ENCODE results near the gene ADPRH.

GRCh38 chr3:119637679-119638477 is 58.6 kb downstream of the ADPRH start:
- no peak for TF ChIP-seq ZBTB33 (IDR thresholded peaks at IDR 0.05; ENCODE audit: extremely low read depth, insufficient replicate concordance, low read length)
- TF ChIP-seq POLR2A (IDR thresholded peaks at IDR 0.05; ENCODE audit: borderline replicate concordance, extremely low read depth, insufficient read depth, insufficient read length), result no peak
- TF ChIP-seq, protein P1, sequence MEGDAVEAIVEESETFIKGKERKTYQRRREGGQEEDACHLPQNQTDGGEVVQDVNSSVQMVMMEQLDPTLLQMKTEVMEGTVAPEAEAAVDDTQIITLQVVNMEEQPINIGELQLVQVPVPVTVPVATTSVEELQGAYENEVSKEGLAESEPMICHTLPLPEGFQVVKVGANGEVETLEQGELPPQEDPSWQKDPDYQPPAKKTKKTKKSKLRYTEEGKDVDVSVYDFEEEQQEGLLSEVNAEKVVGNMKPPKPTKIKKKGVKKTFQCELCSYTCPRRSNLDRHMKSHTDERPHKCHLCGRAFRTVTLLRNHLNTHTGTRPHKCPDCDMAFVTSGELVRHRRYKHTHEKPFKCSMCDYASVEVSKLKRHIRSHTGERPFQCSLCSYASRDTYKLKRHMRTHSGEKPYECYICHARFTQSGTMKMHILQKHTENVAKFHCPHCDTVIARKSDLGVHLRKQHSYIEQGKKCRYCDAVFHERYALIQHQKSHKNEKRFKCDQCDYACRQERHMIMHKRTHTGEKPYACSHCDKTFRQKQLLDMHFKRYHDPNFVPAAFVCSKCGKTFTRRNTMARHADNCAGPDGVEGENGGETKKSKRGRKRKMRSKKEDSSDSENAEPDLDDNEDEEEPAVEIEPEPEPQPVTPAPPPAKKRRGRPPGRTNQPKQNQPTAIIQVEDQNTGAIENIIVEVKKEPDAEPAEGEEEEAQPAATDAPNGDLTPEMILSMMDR (IDR thresholded peaks at IDR 0.05 in 2 of 3, conservative IDR thresholded peaks at IDR 0.05 in 1 of 3; ENCODE audit: borderline replicate concordance in 1 of 3, insufficient read depth in 1 of 3, low read depth in 2 of 3, low read length in 2 of 3), result no peak
- TF ChIP-seq, protein P2, sequence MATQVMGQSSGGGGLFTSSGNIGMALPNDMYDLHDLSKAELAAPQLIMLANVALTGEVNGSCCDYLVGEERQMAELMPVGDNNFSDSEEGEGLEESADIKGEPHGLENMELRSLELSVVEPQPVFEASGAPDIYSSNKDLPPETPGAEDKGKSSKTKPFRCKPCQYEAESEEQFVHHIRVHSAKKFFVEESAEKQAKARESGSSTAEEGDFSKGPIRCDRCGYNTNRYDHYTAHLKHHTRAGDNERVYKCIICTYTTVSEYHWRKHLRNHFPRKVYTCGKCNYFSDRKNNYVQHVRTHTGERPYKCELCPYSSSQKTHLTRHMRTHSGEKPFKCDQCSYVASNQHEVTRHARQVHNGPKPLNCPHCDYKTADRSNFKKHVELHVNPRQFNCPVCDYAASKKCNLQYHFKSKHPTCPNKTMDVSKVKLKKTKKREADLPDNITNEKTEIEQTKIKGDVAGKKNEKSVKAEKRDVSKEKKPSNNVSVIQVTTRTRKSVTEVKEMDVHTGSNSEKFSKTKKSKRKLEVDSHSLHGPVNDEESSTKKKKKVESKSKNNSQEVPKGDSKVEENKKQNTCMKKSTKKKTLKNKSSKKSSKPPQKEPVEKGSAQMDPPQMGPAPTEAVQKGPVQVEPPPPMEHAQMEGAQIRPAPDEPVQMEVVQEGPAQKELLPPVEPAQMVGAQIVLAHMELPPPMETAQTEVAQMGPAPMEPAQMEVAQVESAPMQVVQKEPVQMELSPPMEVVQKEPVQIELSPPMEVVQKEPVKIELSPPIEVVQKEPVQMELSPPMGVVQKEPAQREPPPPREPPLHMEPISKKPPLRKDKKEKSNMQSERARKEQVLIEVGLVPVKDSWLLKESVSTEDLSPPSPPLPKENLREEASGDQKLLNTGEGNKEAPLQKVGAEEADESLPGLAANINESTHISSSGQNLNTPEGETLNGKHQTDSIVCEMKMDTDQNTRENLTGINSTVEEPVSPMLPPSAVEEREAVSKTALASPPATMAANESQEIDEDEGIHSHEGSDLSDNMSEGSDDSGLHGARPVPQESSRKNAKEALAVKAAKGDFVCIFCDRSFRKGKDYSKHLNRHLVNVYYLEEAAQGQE (IDR thresholded peaks at IDR 0.05; ENCODE audit: low read depth), result no peak
- TF ChIP-seq SIN3A (IDR thresholded peaks at IDR 0.05; ENCODE audit: low read depth), result no peak

Data from HCT116 (cell line).